HUES64 (cell line): ENCODE data around the gene GUK1.
A peak's percentile ranks its signal among the peaks of the same experiment; 100 is the strongest.
"Not testable (repeated sequence)": the region's sequence is repeated elsewhere in the genome, so short reads cannot be mapped to it uniquely, and the experiment has no call there.

ENCODE experiments used
- H3K27ac ChIP-seq: 2 replicates; pipeline ENCODE4 v1.7.0; 2013; ENCODE audit warnings: low read depth, low read length, inconsistent platforms
- H3K27me3 ChIP-seq: 2 replicates; pipeline ENCODE4 v1.6.1; 2013; ENCODE audit warnings: mild to moderate bottlenecking, low read length; ENCODE audit not compliant: insufficient read depth
- H3K36me3 ChIP-seq: 2 replicates; pipeline ENCODE4 v1.6.1; 2013; ENCODE audit warnings: mild to moderate bottlenecking, low read length; ENCODE audit not compliant: insufficient read depth
- H3K4me1 ChIP-seq: 2 replicates; pipeline ENCODE4 v1.6.1; 2013; ENCODE audit warnings: mild to moderate bottlenecking, low read length, moderate library complexity; ENCODE audit not compliant: insufficient read depth
- H3K4me3 ChIP-seq: 2 replicates; pipeline ENCODE4 v1.5.1; 2013; ENCODE audit warnings: mild to moderate bottlenecking, low read length, moderate library complexity
- H3K9ac ChIP-seq: 2 replicates; pipeline ENCODE4 v1.6.1; 2013; ENCODE audit warnings: mild to moderate bottlenecking, low read depth, low read length
- H3K9me3 ChIP-seq: 2 replicates; pipeline ENCODE4 v1.6.1; 2013; ENCODE audit warnings: low read depth, low read length; ENCODE audit not compliant: insufficient read depth
- WGBS: fragments of 150-250, 120-280 bp; methylation state at CpG from one replicate; pipeline ENCODE4 v1.1.7; 2013; ENCODE audit warnings: missing lambda C conversion rate; 5-methylcytosine and 5-hydroxymethylcytosine counted together

GUK1 gene

GRCh38 chr1:228105996-228106799 is 33.9 kb upstream of the GUK1 start:
- Histone ChIP-seq H3K27me3 (peaks cover 13% of the 10 kb centered on the region), H3K27ac (no peak overlapping the region), H3K9me3 (no peaks in the 10 kb centered on the region), H3K9ac (no peak overlapping the region), H3K4me3 (no peak overlapping the region), H3K36me3 (peaks cover 19% of the 10 kb centered on the region), H3K4me1 (0 out of 2 replicates have a peak, but pooled peaks cover 5% of the 10 kb centered on the region)
- WGBS, result 92% methylated on average over 8 of the region's 8 CpGs

GRCh38 chr1:228106800-228107054 is 33.4 kb upstream of the GUK1 start:
- Histone ChIP-seq H3K9ac (no peak overlapping the region), H3K9me3 (no peaks in the 10 kb centered on the region), H3K4me1 (0 out of 2 replicates have a peak, but pooled peaks cover 5% of the 10 kb centered on the region), H3K27me3 (peaks cover 13% of the 10 kb centered on the region), H3K4me3 (no peak overlapping the region), H3K27ac (no peak overlapping the region), H3K36me3 (peaks cover 16% of the 10 kb centered on the region)
- WGBS, result 97% methylated on average over 9 of the region's 9 CpGs

DNA sequence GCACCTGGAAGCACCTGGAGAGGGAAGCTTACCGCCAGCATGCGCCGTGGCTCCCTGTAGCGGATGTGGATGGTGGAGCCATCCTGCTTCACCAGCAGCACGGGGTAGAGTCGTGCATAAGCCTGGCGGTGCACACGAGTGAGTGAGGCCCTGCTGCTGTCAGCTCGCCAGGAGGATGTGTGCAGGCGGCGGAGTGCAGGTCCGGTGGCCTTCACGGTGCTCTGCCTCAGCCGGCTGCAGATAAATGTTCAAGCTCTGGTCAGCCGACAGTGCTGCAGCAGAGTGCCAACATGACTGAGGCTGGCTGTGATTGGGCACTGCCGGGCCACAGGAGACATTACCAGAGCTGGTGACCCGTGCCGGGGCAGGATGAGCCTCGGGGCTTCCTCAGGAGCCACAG is 32.4 kb upstream of the GUK1 start:
- Histone ChIP-seq H3K36me3 (peaks cover 16% of the 10 kb centered on the region), H3K4me3 (no peak overlapping the region), H3K4me1 (0 out of 2 replicates have a peak, but pooled peaks cover 5% of the 10 kb centered on the region), H3K27ac (no peak overlapping the region), H3K9me3 (no peaks in the 10 kb centered on the region), H3K27me3 (peaks cover 13% of the 10 kb centered on the region), H3K9ac (no peak overlapping the region)
- WGBS, result 94% methylated on average over 19 of the region's 19 CpGs

GRCh38 chr1:228108055-228108690 is 31.9 kb upstream of the GUK1 start:
- Histone ChIP-seq H3K36me3 (peaks cover 16% of the 10 kb centered on the region), H3K4me3 (peak overlapping the region; percentile 87), H3K27me3 (peaks cover 13% of the 10 kb centered on the region), H3K9me3 (no peaks in the 10 kb centered on the region), H3K9ac (peak overlapping the region; percentile 84; the same call in 1 of the 2 replicates), H3K27ac (no peak overlapping the region), H3K4me1 (0 out of 2 replicates have a peak, but pooled peaks cover 5% of the 10 kb centered on the region)
- WGBS, result 89% methylated on average over 11 of the region's 11 CpGs

DNA sequence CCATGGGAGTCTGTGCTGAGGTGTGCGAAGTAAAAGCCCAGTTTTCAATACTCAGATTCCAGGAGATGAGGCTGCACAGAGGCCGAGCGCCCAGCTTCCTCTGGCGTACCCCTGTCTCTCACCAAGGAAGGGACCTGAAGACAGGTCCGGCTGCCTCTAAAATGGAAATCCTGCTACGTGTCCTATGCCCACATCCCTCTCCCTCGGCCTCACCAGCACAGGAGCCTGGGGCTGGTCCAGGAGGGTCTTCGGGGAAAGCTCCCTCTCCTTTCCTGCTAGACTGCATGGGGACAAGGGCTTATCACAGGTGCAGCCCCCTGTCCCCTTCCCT is 31.4 kb upstream of the GUK1 start:
- Histone ChIP-seq H3K9me3 (no peaks in the 10 kb centered on the region), H3K9ac (peak overlapping the region; percentile 84), H3K4me1 (0 out of 2 replicates have a peak, but pooled peaks cover 5% of the 10 kb centered on the region), H3K4me3 (peak overlapping the region; percentile 87), H3K27me3 (peaks cover 13% of the 10 kb centered on the region), H3K27ac (peak overlapping the region; percentile 66), H3K36me3 (peaks cover 16% of the 10 kb centered on the region)
- WGBS, result 11% methylated on average over 8 of the region's 8 CpGs

DNA sequence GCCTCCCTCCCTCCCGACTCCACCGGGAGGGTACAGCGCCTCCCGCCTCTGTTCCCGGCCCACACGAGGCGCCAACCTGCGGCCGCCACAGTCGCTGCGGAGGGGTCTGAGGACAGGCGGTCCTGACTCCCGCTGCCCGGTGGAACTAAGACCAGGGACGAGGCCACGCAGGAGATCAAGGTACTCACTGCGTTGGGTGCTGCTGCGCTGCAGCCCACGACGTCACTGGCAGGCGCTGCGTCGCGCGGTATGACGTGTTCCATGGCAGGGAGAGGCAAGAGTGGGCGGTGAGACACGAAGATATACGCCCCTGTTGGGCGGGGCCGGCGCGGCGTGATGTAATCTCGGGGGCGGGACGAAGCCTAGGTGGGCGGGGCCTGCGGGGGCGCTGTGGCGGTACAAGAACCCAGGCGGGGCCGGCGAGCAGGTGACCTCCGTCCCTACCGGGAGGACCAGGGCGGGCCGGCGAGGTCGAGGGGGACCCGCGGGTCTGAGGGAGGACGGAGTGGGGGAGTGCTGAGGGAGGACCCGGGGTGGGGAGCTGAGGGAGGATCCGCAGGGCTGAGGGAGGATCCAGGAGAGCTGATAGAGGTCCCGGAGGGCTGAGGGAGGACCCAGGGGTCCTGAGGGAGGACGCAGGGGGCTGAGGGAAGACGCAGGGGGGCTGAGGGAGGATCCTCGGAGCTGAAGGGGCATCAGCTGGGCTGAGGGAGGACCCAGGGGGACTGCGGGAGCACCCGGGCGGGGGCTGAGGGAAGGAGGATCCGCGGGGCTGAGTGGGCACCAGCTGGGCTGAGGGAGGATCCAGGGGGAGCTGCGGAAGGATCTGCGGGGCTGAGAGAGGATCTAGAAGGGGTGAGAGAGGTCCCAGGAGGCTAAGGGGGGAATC is 30.8 kb upstream of the GUK1 start, which contains the start of gene MRPL55:
Gene MRPL55 (minus strand): TSS at position 227 of the 889 bp plus-strand sequence. CDS start 1,039 bp downstream, outside the sequence.
- WGBS, result 1% methylated on average over 66 of the region's 66 CpGs
- Histone ChIP-seq H3K27ac (peak within 1 kb of the TSS; percentile 66), H3K9ac (peak within 1 kb of the TSS; percentile 84)

DNA sequence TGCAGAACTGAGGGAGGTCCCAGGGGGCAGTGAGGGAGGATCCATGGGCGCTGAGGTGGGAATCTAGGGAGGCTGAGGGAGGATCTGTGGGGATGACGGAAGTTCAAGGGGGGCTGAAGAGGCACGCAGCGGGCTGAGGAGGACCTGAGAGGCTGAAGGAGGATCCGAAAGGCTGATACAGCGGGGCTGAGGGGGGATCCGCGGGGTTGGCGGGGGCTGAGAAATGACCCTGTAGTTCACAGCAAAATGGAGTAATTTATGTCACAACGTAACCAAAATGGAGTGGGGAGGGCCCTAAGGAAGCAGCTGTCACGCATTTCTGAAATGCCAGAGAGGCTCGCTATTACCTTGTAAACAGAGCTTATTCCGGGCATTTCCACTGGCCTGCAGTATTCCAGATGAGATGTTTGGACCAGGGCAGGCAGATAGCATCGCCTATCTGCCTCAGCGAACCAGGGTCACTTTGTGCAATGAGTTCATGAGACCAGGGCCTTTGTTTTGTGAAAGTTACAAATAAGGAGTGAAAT is 30.1 kb upstream of the GUK1 start:
- Histone ChIP-seq H3K27me3 (peaks cover 13% of the 10 kb centered on the region), H3K4me1 (0 out of 2 replicates have a peak, but pooled peaks cover 5% of the 10 kb centered on the region), H3K27ac (no peak overlapping the region), H3K36me3 (peaks cover 16% of the 10 kb centered on the region), H3K4me3 (peak overlapping the region; percentile 87), H3K9ac (peak overlapping the region; percentile 65), H3K9me3 (no peaks in the 10 kb centered on the region)
- WGBS, result 37% methylated on average over 15 of the region's 15 CpGs

More for the DNA sequence above, 30.8 kb upstream of the GUK1 start, which contains the start of gene MRPL55:
- Histone ChIP-seq H3K4me3 (peak within 1 kb of the TSS; percentile 87), H3K36me3 (peaks cover 16% of the 10 kb centered on the region), H3K9me3 (no peaks in the 10 kb centered on the region), H3K27me3 (peaks cover 13% of the 10 kb centered on the region), H3K4me1 (0 out of 2 replicates have a peak, but pooled peaks cover 5% of the 10 kb centered on the region)

- Histone ChIP-seq H3K9ac (no peak overlapping the region), H3K4me3 (no peak overlapping the region), H3K27me3 (peaks cover 13% of the 10 kb centered on the region), H3K4me1 (0 out of 2 replicates have a peak, but pooled peaks cover 5% of the 10 kb centered on the region), H3K36me3 (peaks cover 16% of the 10 kb centered on the region), H3K27ac (no peak overlapping the region), H3K9me3 (no peaks in the 10 kb centered on the region)
- 93% methylated on average over 7 of the region's 7 CpGs for WGBS
Observed at GRCh38 chr1:228110556-228110955, 29.5 kb upstream of the GUK1 start.

GRCh38 chr1:228111315-228111714 is 28.8 kb upstream of the GUK1 start:
- not testable (repeated sequence) for H3K9me3 ChIP-seq, H3K36me3 ChIP-seq, H3K4me1 ChIP-seq, H3K27ac ChIP-seq, H3K9ac ChIP-seq, H3K4me3 ChIP-seq
- 98% methylated on average over 4 of the region's 6 CpGs for WGBS
- peaks cover 13% of the 10 kb centered on the region for H3K27me3 ChIP-seq

- no peak overlapping the region for H3K4me3 ChIP-seq
- H3K9ac ChIP-seq, result no peak overlapping the region
- no peaks in the 10 kb centered on the region for H3K36me3 ChIP-seq
- H3K27ac ChIP-seq, result no peak overlapping the region
- peaks cover 13% of the 10 kb centered on the region for H3K27me3 ChIP-seq
- 0 out of 2 replicates have a peak, but pooled peaks cover 5% of the 10 kb centered on the region for H3K4me1 ChIP-seq
- H3K9me3 ChIP-seq, result peaks cover 10% of the 10 kb centered on the region; the same call in 1 of the 2 replicates
- WGBS, result 90% methylated on average over 7 of the region's 7 CpGs
Observed at GRCh38 chr1:228112167-228112566, 27.9 kb upstream of the GUK1 start.
